Measurements from ENCODE around the gene DDTL.
"Not testable (repeated sequence)": the region's sequence is repeated elsewhere in the genome, so short reads cannot be mapped to it uniquely, and the experiment has no call there.

DNA sequence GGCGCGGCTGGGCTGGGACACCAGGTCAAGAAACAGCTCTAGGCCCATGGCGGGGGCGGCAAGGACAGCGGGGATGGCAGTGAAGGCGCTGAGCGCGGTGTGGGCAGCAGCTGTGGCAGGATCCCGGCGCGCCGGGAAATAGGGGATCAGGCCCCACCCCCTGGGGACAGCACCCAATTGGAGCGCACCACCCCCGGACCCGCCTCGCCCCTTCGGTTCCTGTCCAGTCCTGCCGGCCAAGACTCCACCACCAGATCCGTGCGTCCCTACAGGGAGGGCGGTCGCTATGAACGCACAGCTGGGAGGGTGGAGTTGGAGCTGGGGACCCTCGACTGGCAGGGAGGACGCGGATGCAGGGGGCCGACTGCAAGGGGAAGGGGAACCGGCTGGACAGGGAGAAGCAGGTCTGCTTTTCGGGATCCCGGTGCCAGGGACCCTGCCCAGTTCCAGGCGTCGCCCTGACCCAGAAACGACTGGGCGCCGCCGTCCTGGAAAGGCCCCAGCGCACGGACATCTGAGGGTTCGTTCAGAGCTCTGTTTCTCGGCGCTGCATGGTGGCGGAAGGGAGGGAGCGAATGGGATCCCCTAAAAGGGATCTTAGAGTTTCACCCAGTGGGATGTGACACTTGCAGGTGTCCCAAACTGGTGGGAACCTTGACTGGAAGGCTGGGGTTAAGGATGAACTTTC, 5.5 kb upstream of the DDTL start, which contains the start of gene GSTT2B:
- not testable (repeated sequence) for TF ChIP-seq POLR2A, POLR2AphosphoS5 (IDR thresholded peaks at IDR 0.05)
- TF ChIP-seq, protein P1, sequence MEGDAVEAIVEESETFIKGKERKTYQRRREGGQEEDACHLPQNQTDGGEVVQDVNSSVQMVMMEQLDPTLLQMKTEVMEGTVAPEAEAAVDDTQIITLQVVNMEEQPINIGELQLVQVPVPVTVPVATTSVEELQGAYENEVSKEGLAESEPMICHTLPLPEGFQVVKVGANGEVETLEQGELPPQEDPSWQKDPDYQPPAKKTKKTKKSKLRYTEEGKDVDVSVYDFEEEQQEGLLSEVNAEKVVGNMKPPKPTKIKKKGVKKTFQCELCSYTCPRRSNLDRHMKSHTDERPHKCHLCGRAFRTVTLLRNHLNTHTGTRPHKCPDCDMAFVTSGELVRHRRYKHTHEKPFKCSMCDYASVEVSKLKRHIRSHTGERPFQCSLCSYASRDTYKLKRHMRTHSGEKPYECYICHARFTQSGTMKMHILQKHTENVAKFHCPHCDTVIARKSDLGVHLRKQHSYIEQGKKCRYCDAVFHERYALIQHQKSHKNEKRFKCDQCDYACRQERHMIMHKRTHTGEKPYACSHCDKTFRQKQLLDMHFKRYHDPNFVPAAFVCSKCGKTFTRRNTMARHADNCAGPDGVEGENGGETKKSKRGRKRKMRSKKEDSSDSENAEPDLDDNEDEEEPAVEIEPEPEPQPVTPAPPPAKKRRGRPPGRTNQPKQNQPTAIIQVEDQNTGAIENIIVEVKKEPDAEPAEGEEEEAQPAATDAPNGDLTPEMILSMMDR (IDR thresholded peaks at IDR 0.05): not testable (repeated sequence)
